ENCODE results near the gene RAD51B. TPM values are rescaled to one million over a fixed set of nuclear protein-coding genes. Genes with fewer than 3 reads are reported as not detected.
A peak's percentile ranks its signal among the peaks of the same experiment; 100 is the strongest.

The RAD51B gene
- total RNA-seq, 1 experiment from 2014 or later, result 10.8 TPM

DNA sequence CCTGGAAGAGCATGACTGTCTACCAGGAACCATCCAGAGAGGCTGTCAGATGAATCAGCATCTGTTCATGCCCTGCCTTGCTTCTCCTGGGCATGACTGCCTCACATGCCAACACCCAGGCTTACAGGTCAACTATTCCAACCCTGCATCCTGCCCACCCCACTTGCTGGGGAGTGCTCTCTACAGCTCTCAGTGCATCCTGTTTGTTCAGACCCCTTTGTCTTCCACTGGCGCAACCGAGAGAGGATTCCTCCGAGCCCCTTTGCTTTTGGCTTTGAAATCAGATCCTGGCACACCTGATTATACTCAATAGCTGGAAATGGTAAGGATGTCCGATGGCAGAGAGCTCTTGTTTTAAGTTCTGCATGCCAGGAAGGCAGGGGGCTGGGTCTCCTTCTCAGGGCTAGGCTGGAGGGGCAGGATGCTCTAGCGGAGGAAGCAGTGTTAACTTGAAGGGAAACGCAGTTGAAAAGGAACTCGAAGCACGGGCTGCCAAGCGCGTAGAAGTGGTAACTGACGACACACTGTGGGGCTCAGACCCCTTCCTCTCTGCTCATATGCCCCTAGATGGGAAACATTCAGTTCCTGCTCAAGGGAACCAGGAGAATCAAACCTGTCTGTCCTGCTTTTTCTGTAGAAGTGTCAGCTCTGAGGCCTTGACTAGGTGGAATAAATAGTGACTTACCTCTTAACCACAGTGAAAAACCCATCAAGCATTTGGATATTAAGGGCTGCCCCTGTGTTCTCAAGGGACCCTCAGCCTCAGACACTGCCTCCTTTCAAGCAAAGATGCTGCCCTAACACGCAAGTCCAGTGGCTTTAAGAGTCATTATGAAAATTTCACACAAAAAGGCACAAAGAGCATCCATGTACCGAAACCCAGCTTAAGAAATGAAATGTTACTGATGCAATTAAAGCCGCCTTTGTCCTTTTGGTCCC, 675.8 kb downstream of the RAD51B start:
- peak; percentile 43 for DNase-seq
- intact Hi-C loops (cut with micrococcal nuclease), result no loop called here
- no peaks in the 10 kb centered on the region for H3K27me3 ChIP-seq (ENCODE audit: low read length)
- no peaks in the 10 kb centered on the region for H3K9me2 ChIP-seq (replicated peaks; ENCODE audit: low read length)
- peak; percentile 81 for ATAC-seq
- POLR2A ChIA-PET (ENCODE audit: unreplicated experiment), result no interaction called here
- H3F3A ChIP-seq (ENCODE audit: low read length, unreplicated experiment), result no peaks in the 10 kb centered on the region
- H3K79me2 ChIP-seq (ENCODE audit: low read length), result no peaks in the 10 kb centered on the region
- H3K9ac ChIP-seq (ENCODE audit: low read length), result no peak overlapping the region
- CTCF ChIA-PET, result no interaction called here
- H3K4me2 ChIP-seq (ENCODE audit: low read length), result no peak overlapping the region
- no peaks in the 10 kb centered on the region for H3K9me3 ChIP-seq (ENCODE audit: low read length)
- BruUV-seq (replicated peaks), result no TSS peak
- H3K36me3 ChIP-seq (ENCODE audit: low read depth, low read length), result no peaks in the 10 kb centered on the region
- H4K20me1 ChIP-seq (ENCODE audit: low read length), result no peaks in the 10 kb centered on the region
- H3K27ac ChIP-seq (ENCODE audit: low read length), result no peak overlapping the region
- 0 out of 2 replicates have a peak, but pooled peaks cover 5% of the 10 kb centered on the region for H3K4me1 ChIP-seq (ENCODE audit: insufficient read depth, low read length)
- TF ChIP-seq CTCF (conservative IDR thresholded peaks at IDR 0.05; ENCODE audit: low read depth, low read length), result no peak
- TF ChIP-seq EZH2 (IDR thresholded peaks at IDR 0.05; ENCODE audit: low read length, unreplicated experiment), result no peak
- H3K4me3 ChIP-seq (ENCODE audit: low read length), result no peak overlapping the region
- H2AFZ ChIP-seq (ENCODE audit: low read length), result no peak overlapping the region

DNA sequence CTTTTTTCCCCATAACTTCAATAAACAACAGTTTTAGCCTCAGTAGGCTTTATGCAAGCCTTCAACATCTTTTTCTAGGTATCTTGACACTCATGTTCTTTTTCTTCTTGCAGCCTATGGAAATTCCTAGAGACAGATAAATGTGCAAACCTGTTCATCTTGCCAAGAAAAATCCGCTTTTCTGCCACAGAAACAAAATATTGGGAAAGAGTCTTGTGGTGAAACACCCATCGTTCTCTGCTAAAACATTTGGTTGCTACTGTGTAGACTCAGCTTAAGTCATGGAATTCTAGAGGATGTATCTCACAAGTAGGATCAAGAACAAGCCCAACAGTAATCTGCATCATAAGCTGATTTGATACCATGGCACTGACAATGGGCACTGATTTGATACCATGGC, 677.4 kb downstream of the RAD51B start:
- Histone ChIP-seq H3K4me3 (ENCODE audit: low read length) (no peak overlapping the region), H3K4me2 (ENCODE audit: low read length) (no peak overlapping the region), H3K36me3 (ENCODE audit: low read depth, low read length) (no peaks in the 10 kb centered on the region), H3K4me1 (ENCODE audit: insufficient read depth, low read length) (0 out of 2 replicates have a peak, but pooled peaks cover 5% of the 10 kb centered on the region), H3K27me3 (ENCODE audit: low read length) (no peaks in the 10 kb centered on the region), H3K27ac (ENCODE audit: low read length) (no peak overlapping the region), H3K9ac (ENCODE audit: low read length) (no peak overlapping the region), H3F3A (ENCODE audit: low read length, unreplicated experiment) (no peaks in the 10 kb centered on the region), H3K79me2 (ENCODE audit: low read length) (no peaks in the 10 kb centered on the region), H2AFZ (ENCODE audit: low read length) (no peak overlapping the region), H3K9me3 (ENCODE audit: low read length) (no peaks in the 10 kb centered on the region), H4K20me1 (ENCODE audit: low read length) (no peaks in the 10 kb centered on the region), H3K9me2 (replicated peaks; ENCODE audit: low read length) (no peaks in the 10 kb centered on the region)
- no peak for ATAC-seq
- no peak for DNase-seq
- TF ChIP-seq EZH2phosphoT487 (IDR thresholded peaks at IDR 0.05; ENCODE audit: borderline replicate concordance, low read length) (no peak), EZH2 (IDR thresholded peaks at IDR 0.05; ENCODE audit: low read length, unreplicated experiment) (no peak), CTCF (conservative IDR thresholded peaks at IDR 0.05; ENCODE audit: low read depth, low read length) (no peak)
- CTCF ChIA-PET, result no interaction called here
- intact Hi-C loops (cut with micrococcal nuclease), result no loop called here
- POLR2A ChIA-PET (ENCODE audit: unreplicated experiment), result no interaction called here
- no TSS peak for BruUV-seq (replicated peaks)

DNA sequence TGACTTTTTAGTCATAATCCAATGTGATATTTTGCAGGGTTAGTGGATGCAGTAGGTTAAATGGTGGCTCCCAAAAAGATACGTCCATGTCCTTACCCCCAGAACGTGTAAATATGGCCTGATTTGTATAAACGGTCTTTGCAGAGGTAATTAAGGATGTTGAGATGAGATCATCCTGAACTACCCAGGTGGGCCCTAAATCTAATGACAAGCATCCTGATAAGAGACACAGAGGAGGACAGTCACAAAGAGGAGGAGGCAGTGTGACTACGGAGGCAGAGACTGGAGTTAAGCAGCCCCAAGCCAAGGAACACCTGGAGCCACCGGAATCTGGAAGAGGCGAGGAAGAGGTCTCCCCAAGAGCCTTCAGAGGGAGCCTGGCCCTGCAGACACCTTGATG, 679.9 kb downstream of the RAD51B start:
- H2AFZ ChIP-seq (ENCODE audit: low read length), result no peak overlapping the region
- no peaks in the 10 kb centered on the region for H3K9me2 ChIP-seq (replicated peaks; ENCODE audit: low read length)
- ATAC-seq, result no peak
- H3K27ac ChIP-seq (ENCODE audit: low read length), result no peak overlapping the region
- H3K4me3 ChIP-seq (ENCODE audit: low read length), result no peak overlapping the region
- H3K9me3 ChIP-seq (ENCODE audit: low read length), result no peaks in the 10 kb centered on the region
- BruUV-seq (replicated peaks), result no TSS peak
- H3K27me3 ChIP-seq (ENCODE audit: low read length), result no peaks in the 10 kb centered on the region
- H3K36me3 ChIP-seq (ENCODE audit: low read depth, low read length), result no peaks in the 10 kb centered on the region
- 0 out of 2 replicates have a peak, but pooled peaks cover 5% of the 10 kb centered on the region for H3K4me1 ChIP-seq (ENCODE audit: insufficient read depth, low read length)
- TF ChIP-seq EZH2phosphoT487 (IDR thresholded peaks at IDR 0.05; ENCODE audit: borderline replicate concordance, low read length), result no peak
- no peak for TF ChIP-seq CTCF (conservative IDR thresholded peaks at IDR 0.05; ENCODE audit: low read depth, low read length)
- no peak for TF ChIP-seq EZH2 (IDR thresholded peaks at IDR 0.05; ENCODE audit: low read length, unreplicated experiment)
- H3K9ac ChIP-seq (ENCODE audit: low read length), result no peak overlapping the region
- no peaks in the 10 kb centered on the region for H4K20me1 ChIP-seq (ENCODE audit: low read length)
- H3K4me2 ChIP-seq (ENCODE audit: low read length), result no peak overlapping the region
- no peaks in the 10 kb centered on the region for H3K79me2 ChIP-seq (ENCODE audit: low read length)
- intact Hi-C loops (cut with micrococcal nuclease), result no loop called here
- ChIA-PET POLR2A (ENCODE audit: unreplicated experiment) (no interaction called here), CTCF (no interaction called here)
- DNase-seq, result no peak
- no peaks in the 10 kb centered on the region for H3F3A ChIP-seq (ENCODE audit: low read length, unreplicated experiment)

All from PC-3 (cell line).